Brain pericyte (primary cell): ENCODE data around the gene CDHR3.
A peak's percentile ranks its signal among the peaks of the same experiment; 100 is the strongest.
"Not testable (repeated sequence)": the region's sequence is repeated elsewhere in the genome, so short reads cannot be mapped to it uniquely, and the experiment has no call there.

Experiments
- DNase-seq: peaks from one replicate; pipeline ENCODE4 v3.0.0-alpha.2; 2012; ENCODE audit warnings: low read depth, low spot score

The CDHR3 gene

GRCh38 chr7:105963038-105963667 lies at the start of gene CDHR3:
Gene CDHR3, plus strand, starts transcription at chr7:105963264. Its CDS starts 55 bp downstream, at chr7:105963319.
- no peak for DNase-seq

- DNase-seq, result no peak
These were observed 49.1 kb upstream of the CDHR3 start for GRCh38 chr7:105913947-105914346.

DNA sequence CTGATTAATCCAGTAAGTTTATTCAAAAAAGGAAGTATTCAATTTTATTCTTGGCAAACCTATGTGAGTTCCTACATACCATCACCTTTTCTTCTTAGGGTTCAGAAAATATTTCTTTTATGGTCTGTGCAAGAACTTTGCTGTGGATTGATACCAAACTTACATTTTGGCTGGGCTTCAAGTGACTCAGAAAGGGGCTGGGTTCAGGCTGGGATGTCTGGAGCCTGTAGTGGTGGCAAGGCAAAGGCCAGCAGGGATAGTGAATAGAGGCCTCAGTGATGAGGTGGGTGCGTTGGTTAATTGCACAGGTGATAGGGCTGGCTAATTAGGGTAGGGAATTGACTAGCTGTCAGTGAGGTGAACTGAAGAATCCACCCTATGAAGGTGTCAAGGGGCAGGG lies 46.5 kb upstream of the CDHR3 start:
- no peak for DNase-seq

GRCh38 chr7:105917659-105918058 lies 45.4 kb upstream of the CDHR3 start:
- no peak for DNase-seq

DNA sequence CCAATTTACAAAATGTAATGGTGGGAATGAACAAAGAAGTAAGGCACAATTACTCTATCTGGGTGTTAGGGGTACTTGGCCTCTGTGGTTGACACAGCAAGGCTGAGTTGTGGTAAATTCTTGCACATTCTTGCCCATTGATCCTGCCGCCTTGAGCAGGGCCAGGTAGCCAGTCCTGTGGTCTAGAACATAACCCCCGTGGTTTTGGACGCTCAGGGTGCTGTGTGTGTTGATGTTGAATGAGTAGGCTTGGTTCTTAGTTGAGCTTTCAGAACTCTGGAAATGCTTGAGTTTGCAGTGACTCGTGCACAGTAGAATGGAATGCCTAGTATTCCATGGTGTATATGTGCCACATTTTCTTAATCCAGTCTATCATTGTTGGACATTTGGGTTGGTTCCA lies 42.3 kb upstream of the CDHR3 start:
- no peak for DNase-seq

DNA sequence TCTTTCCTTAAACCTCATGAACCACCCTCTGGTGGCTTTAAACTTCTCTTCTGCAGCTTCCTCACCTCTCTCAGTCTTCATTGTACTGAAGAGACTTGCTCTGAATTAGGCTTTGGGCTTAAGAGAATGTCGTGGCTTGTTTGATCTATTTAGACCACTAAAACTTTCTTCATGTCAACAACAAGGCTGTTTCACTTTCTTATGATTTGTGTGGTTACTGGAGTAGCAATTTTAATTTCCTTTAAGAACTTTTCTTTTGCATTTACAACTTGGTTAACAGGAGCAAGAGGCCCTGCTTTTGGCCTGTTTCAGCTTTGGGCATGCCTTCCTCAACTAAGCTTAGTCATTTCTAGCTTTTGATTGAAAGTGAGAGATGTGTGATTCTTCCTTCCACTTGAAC lies 38.1 kb upstream of the CDHR3 start:
- DNase-seq, result no peak

DNA sequence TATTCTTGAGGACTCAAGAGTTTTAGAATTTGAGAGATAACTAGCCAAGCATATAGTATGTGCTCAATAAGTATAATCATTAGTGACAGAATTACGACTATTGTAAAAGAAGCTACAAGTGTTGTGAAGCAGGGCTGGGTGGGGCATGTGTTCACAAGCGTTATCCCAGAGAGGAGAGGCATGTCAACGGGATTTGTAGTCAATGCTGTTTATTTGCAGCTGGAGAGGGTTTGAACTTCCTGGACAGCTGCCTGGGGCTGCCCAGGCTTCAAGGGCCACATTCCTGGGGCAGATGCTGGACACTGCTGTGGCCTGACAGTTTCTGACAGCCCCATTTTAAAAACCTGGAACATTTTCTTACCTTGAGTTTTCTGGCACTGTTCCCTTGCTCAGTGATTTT lies 36.9 kb upstream of the CDHR3 start:
- DNase-seq, result no peak

GRCh38 chr7:105931179-105931578 lies 31.9 kb upstream of the CDHR3 start:
- DNase-seq, result no peak

DNA sequence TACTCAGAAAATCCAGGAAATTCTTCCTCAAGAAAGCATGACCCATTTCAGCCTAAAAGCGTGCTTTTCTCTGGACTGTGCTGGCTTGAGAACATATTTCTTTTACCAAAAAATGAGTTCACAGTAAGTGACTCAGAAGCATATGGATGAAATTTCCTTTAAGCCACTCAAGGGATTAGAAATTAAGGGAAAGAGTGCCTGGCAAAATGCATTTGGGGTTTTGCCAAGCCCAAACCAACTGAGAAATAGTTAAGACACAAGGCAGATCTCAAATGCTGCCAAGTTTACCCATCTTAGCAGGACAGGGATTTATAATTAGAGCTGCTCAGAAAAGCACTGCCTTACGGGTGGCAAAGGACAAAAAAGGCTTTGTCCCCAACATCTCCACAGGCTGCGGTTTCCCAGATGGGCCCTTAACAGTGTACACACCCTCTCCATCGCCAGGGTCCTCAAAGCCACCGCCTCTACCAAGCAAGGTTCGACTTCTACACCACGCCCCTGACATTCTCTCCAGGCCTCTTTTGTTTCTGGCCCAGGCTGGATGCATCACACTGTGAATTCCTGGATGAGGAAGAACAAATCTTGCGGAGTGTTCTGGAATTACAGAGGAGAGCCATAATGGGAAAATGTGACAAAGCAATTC lies 30.1 kb upstream of the CDHR3 start:
- DNase-seq, result peak; percentile 10

- DNase-seq, result no peak
These were observed 28.4 kb upstream of the CDHR3 start for GRCh38 chr7:105934572-105935185.

DNA sequence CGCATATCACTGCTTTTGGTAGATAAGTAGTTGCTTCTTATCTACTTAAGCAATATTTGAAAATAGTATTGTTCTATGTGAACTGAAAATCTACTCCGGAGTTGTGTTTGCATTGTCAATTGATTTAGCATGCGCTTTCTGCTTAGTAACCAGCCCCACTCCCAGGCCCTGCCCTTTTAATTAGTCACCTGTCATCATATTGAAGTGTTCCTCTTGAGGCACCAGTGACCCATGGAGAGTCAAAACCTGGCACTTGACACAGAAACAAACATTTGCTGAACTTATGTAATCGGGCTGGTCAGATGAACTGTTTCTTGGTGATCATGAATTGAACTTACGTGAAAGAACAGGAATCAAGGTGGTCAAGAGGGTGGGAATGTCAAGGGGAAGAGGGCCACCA lies 27.8 kb upstream of the CDHR3 start:
- DNase-seq, result no peak

DNA sequence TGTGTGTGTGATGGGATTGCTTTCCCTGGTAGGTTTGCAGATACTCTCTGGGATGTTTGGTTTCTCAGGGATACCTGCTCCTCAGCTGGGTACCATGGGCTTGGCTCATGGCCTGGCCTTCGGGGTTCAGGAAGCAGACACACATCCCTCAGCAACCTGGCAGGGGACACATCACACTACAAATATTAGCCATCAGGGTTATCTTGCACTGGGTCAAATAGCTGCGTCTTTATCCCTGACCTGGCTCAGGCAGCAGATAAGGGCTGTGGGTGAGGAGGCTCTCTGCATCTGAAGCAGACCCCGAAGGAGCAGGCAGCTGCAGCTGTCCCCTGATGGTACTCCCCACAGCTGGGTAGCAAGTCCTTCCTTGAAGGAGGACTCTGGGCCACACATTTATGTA lies 25.7 kb upstream of the CDHR3 start:
- no peak for DNase-seq

GRCh38 chr7:105940109-105940508 lies 23.0 kb upstream of the CDHR3 start:
- no peak for DNase-seq

DNA sequence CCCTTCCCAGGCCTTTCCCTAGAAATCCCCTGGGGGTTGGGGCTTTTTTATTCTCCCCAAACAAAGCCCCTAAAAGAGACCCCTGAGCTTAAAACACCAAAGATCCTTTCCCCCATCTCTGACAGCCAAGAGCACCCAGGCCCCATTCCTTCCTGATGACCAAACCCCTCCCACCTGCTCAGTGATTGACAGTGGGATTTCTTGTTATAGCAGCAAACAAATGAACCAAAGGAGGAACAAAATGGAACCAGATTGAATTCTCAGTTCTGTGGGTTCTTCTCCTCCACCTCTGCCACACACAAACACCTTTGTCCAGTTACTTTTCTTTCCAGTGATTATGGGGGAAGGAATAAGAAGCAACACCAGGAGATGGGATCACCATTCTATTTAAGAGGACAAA lies 21.5 kb upstream of the CDHR3 start:
- DNase-seq, result no peak

DNA sequence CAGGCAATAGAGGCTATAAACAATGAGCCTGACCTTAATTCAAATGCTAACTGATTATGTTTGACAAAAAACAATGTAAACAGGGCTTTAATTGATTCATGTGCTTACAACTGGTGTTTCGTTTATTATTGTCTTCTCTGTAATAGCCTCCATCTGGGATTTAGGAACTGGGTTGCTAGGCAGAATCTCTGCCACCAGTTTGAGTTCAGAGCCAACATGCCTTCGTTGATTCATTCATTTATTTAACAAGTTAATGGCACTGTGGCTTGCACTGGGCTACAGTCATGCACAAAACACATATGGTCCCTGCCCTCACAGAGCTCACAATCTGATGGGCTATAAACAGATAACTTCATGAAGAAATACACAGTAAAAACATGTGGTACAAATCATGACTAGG lies 19.6 kb upstream of the CDHR3 start:
- no peak for DNase-seq

DNA sequence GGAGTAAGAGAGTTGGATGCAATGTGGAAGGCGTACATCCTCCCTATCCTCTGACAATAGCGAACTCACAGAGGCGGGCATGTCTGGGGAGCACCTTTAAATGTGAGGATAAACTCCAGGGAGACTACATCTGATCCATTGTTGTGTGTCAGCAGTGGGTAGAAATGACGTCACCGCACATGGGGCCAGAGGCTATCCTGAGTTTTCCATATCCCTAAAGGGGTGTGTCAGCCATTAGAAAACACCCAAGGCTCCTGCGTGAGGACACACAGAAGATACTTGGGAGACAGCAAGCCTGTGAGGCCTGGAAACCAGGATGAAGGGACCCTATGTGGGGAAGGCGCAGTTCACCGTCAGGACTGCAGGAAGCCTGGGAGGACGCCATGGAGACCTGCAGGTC lies 17.2 kb upstream of the CDHR3 start:
- DNase-seq, result no peak

GRCh38 chr7:105951597-105951996 lies 11.5 kb upstream of the CDHR3 start:
- no peak for DNase-seq

DNA sequence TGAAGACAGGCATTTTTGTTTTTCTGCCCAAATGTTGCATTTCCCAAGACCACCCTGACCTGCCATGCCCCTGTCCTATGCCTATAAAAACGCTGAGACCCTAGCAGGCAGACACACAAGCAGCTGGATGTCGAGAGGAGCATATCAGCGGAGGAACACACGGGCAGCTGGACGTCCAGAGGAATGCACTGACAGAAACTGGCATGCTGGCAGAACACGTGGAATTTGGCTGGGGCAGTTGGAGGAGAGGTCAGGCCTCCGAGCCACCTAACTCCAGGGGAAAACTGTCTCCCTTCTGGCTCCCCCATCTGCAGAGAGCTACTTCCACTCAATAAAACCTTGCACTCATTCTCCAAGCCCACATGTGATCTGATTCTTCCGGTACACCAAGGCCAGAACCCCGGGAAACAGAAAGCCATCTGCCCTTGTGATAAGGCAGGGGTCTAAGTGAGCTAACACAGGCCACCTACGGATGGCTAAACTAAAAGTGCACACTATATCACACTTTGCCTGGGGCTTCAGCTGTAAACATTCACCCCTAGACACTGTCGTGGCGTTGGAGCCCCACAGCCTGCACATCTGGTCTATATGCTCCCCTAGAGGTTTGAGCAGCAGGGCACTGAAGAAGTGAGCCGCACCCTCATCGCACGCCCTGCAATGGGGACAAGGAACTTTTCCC lies 10.0 kb upstream of the CDHR3 start:
- DNase-seq, result no peak

GRCh38 chr7:105954711-105955110 lies 8.4 kb upstream of the CDHR3 start:
- no peak for DNase-seq

DNA sequence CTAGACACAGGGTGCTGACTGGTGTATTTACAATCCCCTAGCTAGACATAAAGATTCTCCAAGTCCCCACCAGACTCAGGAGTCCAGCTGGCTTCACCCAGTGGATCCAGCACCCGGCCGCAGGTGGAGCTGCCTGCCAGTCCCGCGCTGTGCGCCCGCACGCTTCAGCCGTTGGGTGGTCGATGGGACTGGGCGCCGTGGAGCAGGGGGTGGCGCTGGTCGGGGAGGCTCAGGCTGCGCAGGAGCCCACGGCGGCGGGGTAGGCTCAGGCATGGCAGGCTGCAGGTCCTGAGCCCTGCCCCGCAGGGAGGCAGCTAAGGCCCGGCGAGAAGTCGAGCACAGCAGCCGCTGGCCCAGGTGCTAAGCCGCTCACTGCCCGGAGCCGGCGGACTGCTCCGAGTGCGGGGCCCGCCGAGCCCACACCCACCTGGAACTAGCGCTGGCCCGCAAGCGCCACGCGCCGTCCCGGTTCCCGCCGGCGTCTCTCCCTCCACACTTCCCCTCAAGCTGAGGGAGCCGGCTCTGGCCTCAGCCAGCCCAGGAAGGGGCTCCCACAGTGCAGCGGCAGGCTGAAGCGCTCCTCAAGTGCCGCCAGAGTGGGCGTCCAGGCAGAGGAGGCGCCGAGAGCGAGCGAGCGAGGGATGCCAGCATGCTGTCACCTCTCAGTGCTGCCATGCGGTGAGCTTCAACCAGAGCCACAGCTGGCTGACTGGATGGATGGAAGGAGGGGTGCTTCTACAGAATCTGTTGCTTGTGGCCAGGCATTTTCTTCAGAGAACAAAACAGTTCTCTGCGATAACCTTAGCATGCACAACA lies 7.2 kb upstream of the CDHR3 start:
- not testable (repeated sequence) for DNase-seq

- DNase-seq, result no peak
These were observed 5.1 kb upstream of the CDHR3 start for GRCh38 chr7:105958012-105958411.

GRCh38 chr7:105962353-105962752 lies 711 bp upstream of the CDHR3 start:
- no peak for DNase-seq
